ENCODE data around the gene CEP112. TPM values are rescaled to one million over a fixed set of nuclear protein-coding genes. Genes with fewer than 3 reads are reported as not detected.

Gene CEP112
- total and polyA plus RNA-seq, 2 donors (not counting 3 experiments of a cell fraction or from before 2014, with no cell fraction given), result 1.5 to 25.3 TPM

- H3K27me3 ChIP-seq (ENCODE audit: control insufficient read depth in 2 of 2, insufficient read depth in 2 of 2, low read length in 2 of 2), result no peaks in the 10 kb centered on the region
- no peaks in the 10 kb centered on the region for H3K36me3 ChIP-seq (ENCODE audit: control insufficient read depth in 2 of 2, extremely low read depth in 1 of 2, insufficient read depth in 2 of 2, low read length in 2 of 2)
- no peak overlapping the region for H3K4me2 ChIP-seq (ENCODE audit: insufficient read depth, low read length)
- DNase-seq (ENCODE audit: low read depth, low spot score), result no peak
- H4K20me1 ChIP-seq (replicated peaks; ENCODE audit: control insufficient read depth, extremely low read depth, insufficient read depth, low read length), result no peaks in the 10 kb centered on the region
- no peak overlapping the region for H2AFZ ChIP-seq (ENCODE audit: low read depth, low read length)
- H3K4me3 ChIP-seq (replicated peaks in 1 of 3; ENCODE audit: insufficient read depth in 1 of 3, low read depth in 1 of 3, low read length in 3 of 3), result no peak overlapping the region
- no peaks in the 10 kb centered on the region for H3K4me1 ChIP-seq (ENCODE audit: control insufficient read depth, extremely low read depth, insufficient read depth, low read length)
- H3K79me2 ChIP-seq (ENCODE audit: control insufficient read depth, insufficient read depth, low read length), result no peaks in the 10 kb centered on the region
- FAIRE-seq, result no peak
- intact Hi-C loops (cut with micrococcal nuclease), result no loop called here
- POLR2A ChIA-PET, result no interaction called here
- H3K9ac ChIP-seq (replicated peaks; ENCODE audit: extremely low read depth, insufficient read depth, low read length), result no peak overlapping the region
- CTCF ChIA-PET, result no interaction called here
- no peaks in the 10 kb centered on the region for H3K9me3 ChIP-seq (replicated peaks; ENCODE audit: control insufficient read depth, insufficient read depth, low read length)
- BruUV-seq (replicated peaks), result no TSS peak
- dilution Hi-C loops (cut with MboI; ENCODE audit: extremely low pct_ligation_motif_present, low sequenced_read_pairs), result no loop called here
- no peaks in the 10 kb centered on the region for H3K9me1 ChIP-seq (replicated peaks; ENCODE audit: control insufficient read depth, extremely low read depth, insufficient read depth, low read length)
- no peak overlapping the region for H3K27ac ChIP-seq (ENCODE audit: insufficient read depth, low read depth, low read length)
- no peak for TF ChIP-seq EZH2 (IDR thresholded peaks at IDR 0.05; ENCODE audit: borderline replicate concordance, low read depth, low read length, severe bottlenecking)
Observed at GRCh38 chr17:65751263-65751662, 440.7 kb downstream of the CEP112 start.

- Histone ChIP-seq H3K4me3 (replicated peaks in 1 of 3; ENCODE audit: insufficient read depth in 1 of 3, low read depth in 1 of 3, low read length in 3 of 3) (no peak overlapping the region), H3K27ac (ENCODE audit: insufficient read depth, low read depth, low read length) (no peak overlapping the region)
Observed at GRCh38 chr17:65750631-65751115, 441.3 kb downstream of the CEP112 start.

More at GRCh38 chr17:65750631-65751115, 441.3 kb downstream of the CEP112 start:
- TF ChIP-seq FOS (IDR thresholded peaks at IDR 0.05; ENCODE audit: borderline replicate concordance, insufficient read depth, low read length), result no peak
- TF ChIP-seq JUN (IDR thresholded peaks at IDR 0.05; ENCODE audit: borderline replicate concordance, insufficient read depth, insufficient read length, low read depth), result no peak
- TF ChIP-seq MYC (IDR thresholded peaks at IDR 0.05; ENCODE audit: low read depth, low read length), result no peak
- no peak for TF ChIP-seq GATA2 (IDR thresholded peaks at IDR 0.05; ENCODE audit: insufficient read depth, insufficient read length, low read depth, low read length)
- TF ChIP-seq CTCF (IDR thresholded peaks at IDR 0.05; ENCODE audit: extremely low read depth in 1 of 2, insufficient read depth in 1 of 2, low read depth in 1 of 2, low read length in 2 of 2), result no peak
- TF ChIP-seq POLR2AphosphoS5 (IDR thresholded peaks at IDR 0.05; ENCODE audit: insufficient read depth, low read depth, low read length), result no peak
- TF ChIP-seq POLR2A (IDR thresholded peaks at IDR 0.05; ENCODE audit: low read depth, low read length), result no peak
- no peak for TF ChIP-seq MAX (IDR thresholded peaks at IDR 0.05; ENCODE audit: insufficient read depth, insufficient read length)
- Histone ChIP-seq H3K9me3 (replicated peaks; ENCODE audit: control insufficient read depth, insufficient read depth, low read length) (no peaks in the 10 kb centered on the region), H3K4me1 (ENCODE audit: control insufficient read depth, extremely low read depth, insufficient read depth, low read length) (no peaks in the 10 kb centered on the region), H2AFZ (ENCODE audit: low read depth, low read length) (no peak overlapping the region), H3K9me1 (replicated peaks; ENCODE audit: control insufficient read depth, extremely low read depth, insufficient read depth, low read length) (no peaks in the 10 kb centered on the region), H3K79me2 (ENCODE audit: control insufficient read depth, insufficient read depth, low read length) (no peaks in the 10 kb centered on the region), H4K20me1 (replicated peaks; ENCODE audit: control insufficient read depth, extremely low read depth, insufficient read depth, low read length) (no peaks in the 10 kb centered on the region), H3K36me3 (ENCODE audit: control insufficient read depth in 2 of 2, extremely low read depth in 1 of 2, insufficient read depth in 2 of 2, low read length in 2 of 2) (no peaks in the 10 kb centered on the region), H3K4me2 (ENCODE audit: insufficient read depth, low read length) (no peak overlapping the region), H3K27me3 (ENCODE audit: control insufficient read depth in 2 of 2, insufficient read depth in 2 of 2, low read length in 2 of 2) (no peaks in the 10 kb centered on the region), H3K9ac (replicated peaks; ENCODE audit: extremely low read depth, insufficient read depth, low read length) (no peak overlapping the region)
- FAIRE-seq (peak; percentile 31), DNase-seq (ENCODE audit: low read depth, low spot score) (peak; percentile 62)
- CTCF ChIA-PET, result no interaction called here
- intact Hi-C loops (cut with micrococcal nuclease) (no loop called here), dilution Hi-C loops (cut with MboI; ENCODE audit: extremely low pct_ligation_motif_present, low sequenced_read_pairs) (no loop called here)
- POLR2A ChIA-PET, result no interaction called here
- BruUV-seq (replicated peaks), result no TSS peak

Measured in endothelial cell of umbilical vein (primary cell).